Endothelial cell of umbilical vein (primary cell): ENCODE measurements around the gene SMC6. TPM values are rescaled to one million over a fixed set of nuclear protein-coding genes. Genes with fewer than 3 reads are reported as not detected.

ENCODE experiments used
- BruUV-seq: library from RNA; stranded (reverse); fragments of 400-500 nt; replicated peaks from 2 replicates; lab custom pipeline; 2021; lab: Mats Ljungman, UMichigan
- CTCF ChIA-PET: fragments of 300-600, 350-600 bp; sonication (Branson Sonifier 250); formaldehyde crosslinking; loops from one replicate; lab custom pipeline; 2021; ENCODE audit warnings: antibody characterized with exemption, inconsistent platforms; lab: Charles Lee
- POLR2A ChIA-PET: fragments of 300-600, 350-600 bp; sonication (Branson Sonifier 250); formaldehyde crosslinking; loops from one replicate; lab custom pipeline; 2021; ENCODE audit warnings: antibody characterized with exemption, inconsistent platforms; lab: Charles Lee
- DNase-seq: peaks from one replicate; pipeline ENCODE4 v3.0.0-alpha.2; 2011; ENCODE audit warnings: low read depth, low spot score
- FAIRE-seq: peaks from 2 replicates; lab custom pipeline; 2011; peaks lifted over from hg19 to GRCh38; lab: Jason Lieb, UNC
- H2AFZ ChIP-seq: 2 replicates; pipeline ENCODE4 v1.6.0; 2012; ENCODE audit warnings: low read depth, low read length, control low read depth, inconsistent platforms
- H3K27ac ChIP-seq: 2 replicates; pipeline ENCODE4 v1.5.1; 2011; ENCODE audit warnings: low read depth, mild to moderate bottlenecking, control low read depth, low read length, moderate library complexity; ENCODE audit not compliant: insufficient read depth
- H3K27me3 ChIP-seq, 2 experiments: 2 replicates each; pipeline versions ENCODE4 v1.6.0 to v1.6.1; 2011; ENCODE audit warnings: low read length in 2 of 2, mixed read lengths in 1 of 2; ENCODE audit not compliant: control insufficient read depth in 2 of 2, insufficient read depth in 2 of 2
- H3K36me3 ChIP-seq, 2 experiments: 2 replicates in 1 of 2; 3 replicates in 1 of 2; pipeline ENCODE4 v1.5.1; 2011; ENCODE audit warnings: low read length in 2 of 2, mild to moderate bottlenecking in 1 of 2, moderate library complexity in 1 of 2; ENCODE audit not compliant: control insufficient read depth in 2 of 2, insufficient read depth in 2 of 2; ENCODE audit errors: extremely low read depth in 1 of 2
- H3K4me1 ChIP-seq: 3 replicates; pipeline ENCODE4 v1.5.1; 2011; ENCODE audit warnings: mild to moderate bottlenecking, low read length; ENCODE audit not compliant: control insufficient read depth, insufficient read depth; ENCODE audit errors: extremely low read depth
- H3K4me2 ChIP-seq: 2 replicates; pipeline ENCODE4 v1.6.1; 2011; ENCODE audit warnings: low read length, control low read depth, mixed read lengths; ENCODE audit not compliant: insufficient read depth
- H3K4me3 ChIP-seq, 3 experiments: fragments of 200-600 bp in 1 of 3; sonication (generic), shearing (Covaris generic) in 1 of 3; replicated peaks in 1 of 3; 2 replicates each; pipeline ENCODE4 v1.5.1; 2011 to 2016; ENCODE audit warnings: control low read depth in 3 of 3, low read length in 3 of 3, mild to moderate bottlenecking in 2 of 3, inconsistent platforms in 1 of 3, low read depth in 1 of 3, moderate library complexity in 1 of 3; ENCODE audit not compliant: insufficient read depth in 1 of 3
- H3K79me2 ChIP-seq: 2 replicates; pipeline ENCODE4 v1.6.0; 2012; ENCODE audit warnings: low read length, inconsistent platforms; ENCODE audit not compliant: control insufficient read depth, insufficient read depth
- H3K9ac ChIP-seq: replicated peaks from 2 replicates; pipeline ENCODE3; 2011; ENCODE audit warnings: low read length, control low read depth; ENCODE audit not compliant: insufficient read depth; ENCODE audit errors: extremely low read depth
- H3K9me1 ChIP-seq: replicated peaks from 3 replicates; pipeline ENCODE4 v1.6.0; 2011; ENCODE audit warnings: mild to moderate bottlenecking, low read length; ENCODE audit not compliant: control insufficient read depth, insufficient read depth; ENCODE audit errors: extremely low read depth
- H3K9me3 ChIP-seq: replicated peaks from 2 replicates; pipeline ENCODE4 v1.5.1; 2012; ENCODE audit warnings: low read length, inconsistent platforms; ENCODE audit not compliant: control insufficient read depth, insufficient read depth
- H4K20me1 ChIP-seq: replicated peaks from 2 replicates; pipeline ENCODE3; 2011; ENCODE audit warnings: mild to moderate bottlenecking, low read length; ENCODE audit not compliant: control insufficient read depth, insufficient read depth; ENCODE audit errors: extremely low read depth
- CTCF ChIP-seq, 2 donors: IDR thresholded peaks; 1 replicate in 1 of 2; 2 replicates in 1 of 2; pipeline ENCODE4 v1.5.1; 2011; ENCODE audit warnings: low read length in 2 of 2, mild to moderate bottlenecking in 2 of 2, moderate library complexity in 2 of 2, control low read depth in 1 of 2, inconsistent platforms in 1 of 2, low read depth in 1 of 2; ENCODE audit not compliant: insufficient read depth in 1 of 2; ENCODE audit errors: extremely low read depth in 1 of 2
- EZH2 ChIP-seq: IDR thresholded peaks from 2 replicates; pipeline ENCODE4 v1.6.1; 2012; ENCODE audit warnings: borderline replicate concordance, low read depth, mild to moderate bottlenecking, moderate library complexity, low read length, inconsistent platforms; ENCODE audit not compliant: severe bottlenecking
- FOS ChIP-seq: IDR thresholded peaks from 2 replicates; pipeline ENCODE4 v1.6.1; 2011; ENCODE audit warnings: mild to moderate bottlenecking, low read length, moderate library complexity, borderline replicate concordance; ENCODE audit not compliant: insufficient read depth
- JUN ChIP-seq: IDR thresholded peaks from 2 replicates; pipeline ENCODE4 v1.6.1; 2011; ENCODE audit warnings: borderline replicate concordance, low read depth; ENCODE audit not compliant: insufficient read length, insufficient read depth
- MYC ChIP-seq: IDR thresholded peaks from one replicate; pipeline ENCODE4 v1.6.1; 2011; ENCODE audit warnings: mild to moderate bottlenecking, low read depth, low read length
- POLR2AphosphoS5 ChIP-seq: IDR thresholded peaks from 2 replicates; pipeline ENCODE4 v1.6.1; 2012; ENCODE audit warnings: low read depth, mild to moderate bottlenecking, control low read depth, low read length, moderate library complexity; ENCODE audit not compliant: insufficient read depth
- dilution Hi-C: fragments of 300-500 bp; cut with MboI; formaldehyde crosslinking; loops from one replicate; pipeline ENCODE4 v1.15.0; 2019; ENCODE audit warnings: low sequenced_read_pairs; ENCODE audit not compliant: extremely low pct_ligation_motif_present
- intact Hi-C: fragments of 100-400 bp; cut with micrococcal nuclease; formaldehyde crosslinking; loops from one replicate; pipeline ENCODE4 v1.10.0; 2022
- polyA plus RNA-seq, 4 experiments: library from polyadenylated mRNA; depleted of rRNA in 3 of 4; stranded (reverse) in 3 of 4; unstranded in 1 of 4; fragments of >200 nt; gene quantifications; 2 replicates each; pipeline versions ENCODE4 v1.2.1 to v1.2.3, GENCODE V29; 2011 to 2012; ENCODE audit warnings: missing spikeins in 1 of 4
- total RNA-seq: library from RNA; stranded (reverse); gene quantifications from 2 replicates; pipeline ENCODE4 v1.2.3, GENCODE V29; 2021

SMC6 gene
- total and polyA plus RNA-seq, 2 donors (not counting 3 experiments of a cell fraction or from before 2014, with no cell fraction given): 7.7 to 38.3 TPM

- dilution Hi-C loops: no loop called here
- H3K9ac ChIP-seq: no peak overlapping the region
Measured at GRCh38 chr2:17688600-17688999, 65.0 kb downstream of the SMC6 start.

More at GRCh38 chr2:17688600-17688999, 65.0 kb downstream of the SMC6 start:
- H4K20me1 ChIP-seq: no peaks in the 10 kb centered on the region
- CTCF ChIA-PET: interaction anchor here (1.0 kb wide), 1 partner anchor 17 kb away, joined by 10 read pairs; no protein-coding TSS in a partner anchor
- no TSS peak for BruUV-seq
- POLR2A ChIA-PET: no interaction called here
- intact Hi-C loops: no loop called here
- no peak overlapping the region for H3K4me2 ChIP-seq
- no peak for TF ChIP-seq MYC
- no peak for TF ChIP-seq FOS
- no peak for TF ChIP-seq POLR2AphosphoS5
- no peak for TF ChIP-seq JUN
- no peak for TF ChIP-seq CTCF (IDR thresholded peaks at IDR 0.05; ENCODE audit: extremely low read depth in 1 of 2, insufficient read depth in 1 of 2, low read depth in 1 of 2, low read length in 2 of 2)
- TF ChIP-seq EZH2: no peak
- no peaks in the 10 kb centered on the region for H3K9me3 ChIP-seq
- no peak overlapping the region for H3K4me3 ChIP-seq
- no peaks in the 10 kb centered on the region for H3K4me1 ChIP-seq
- FAIRE-seq: no peak
- DNase-seq: no peak
- no peak overlapping the region for H3K27ac ChIP-seq
- H2AFZ ChIP-seq: no peak overlapping the region
- no peaks in the 10 kb centered on the region for H3K9me1 ChIP-seq
- H3K27me3 ChIP-seq: no peaks in the 10 kb centered on the region
- peaks cover under 1 to 5% of the 10 kb centered on the region in 2 experiments for H3K36me3 ChIP-seq
- H3K79me2 ChIP-seq: no peaks in the 10 kb centered on the region
